HL-60 (cell line): ENCODE results near the gene PPP1R1C.

Experiments used
- DNase-seq, 2 experiments: peaks; one replicate each; pipeline ENCODE4 v3.0.0-alpha.2; 2010 to 2020; ENCODE audit warnings: low read depth in 1 of 2, low spot score in 1 of 2
- H3K27ac ChIP-seq: fragments of 250-450 bp; sonication (Bioruptor Pico); replicated peaks from 2 replicates; pipeline ENCODE4 v1.5.1; 2020; ENCODE audit warnings: mild to moderate bottlenecking, moderate library complexity
- H3K27me3 ChIP-seq: fragments of 250-450 bp; sonication (Bioruptor Pico); 2 replicates; pipeline ENCODE4 v1.5.1; 2021; ENCODE audit warnings: mild to moderate bottlenecking, moderate library complexity; ENCODE audit not compliant: insufficient read depth, poor library complexity, severe bottlenecking
- H3K4me3 ChIP-seq: replicated peaks from 2 replicates; pipeline ENCODE4 v1.5.1; 2011; ENCODE audit warnings: mild to moderate bottlenecking, control low read depth, low read length; ENCODE audit not compliant: insufficient read depth
- GABPA ChIP-seq: IDR thresholded peaks from 2 replicates; pipeline ENCODE4 v1.6.1; 2012; ENCODE audit warnings: low read depth
- POLR2AphosphoS5 ChIP-seq: IDR thresholded peaks from 2 replicates; pipeline ENCODE4 v1.6.1; 2012; ENCODE audit warnings: low read depth
- SPI1 ChIP-seq: IDR thresholded peaks from 2 replicates; pipeline ENCODE4 v1.6.1; 2012; ENCODE audit warnings: low read depth, mild to moderate bottlenecking, borderline replicate concordance
- TF ChIP-seq, protein P1 (sequence below): IDR thresholded peaks from one replicate; pipeline ENCODE4 v1.5.1; 2011; ENCODE audit warnings: low read length, control low read depth, inconsistent platforms; ENCODE audit not compliant: insufficient read depth
- TF ChIP-seq, protein P2 (sequence below): IDR thresholded peaks from 2 replicates; pipeline ENCODE4 v1.6.1; 2012; ENCODE audit warnings: low read depth; ENCODE audit not compliant: insufficient replicate concordance

The PPP1R1C gene

DNA sequence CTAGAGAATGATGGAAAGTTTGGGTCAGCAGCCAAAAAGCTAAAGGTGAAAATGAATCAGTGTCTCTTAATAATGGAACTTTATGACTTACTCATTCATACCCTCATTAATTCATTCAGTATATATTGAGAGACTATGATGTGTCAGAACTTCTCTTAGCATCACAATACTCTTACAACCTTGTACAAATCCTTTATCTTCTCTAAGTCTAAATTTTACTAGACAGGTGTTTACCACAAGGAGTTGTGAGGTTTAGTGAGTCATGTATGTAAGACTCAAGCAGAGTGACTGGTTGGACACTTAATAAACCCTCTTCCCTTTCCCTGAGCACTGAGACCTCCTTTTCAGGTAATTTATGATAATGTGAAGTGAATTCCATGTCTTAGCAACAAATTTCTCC is 129.6 kb downstream of the PPP1R1C start:
- no peak for DNase-seq
- Histone ChIP-seq H3K27me3 (no peaks in the 10 kb centered on the region), H3K4me3 (no peak overlapping the region), H3K27ac (no peak overlapping the region)
- TF ChIP-seq, protein P1, sequence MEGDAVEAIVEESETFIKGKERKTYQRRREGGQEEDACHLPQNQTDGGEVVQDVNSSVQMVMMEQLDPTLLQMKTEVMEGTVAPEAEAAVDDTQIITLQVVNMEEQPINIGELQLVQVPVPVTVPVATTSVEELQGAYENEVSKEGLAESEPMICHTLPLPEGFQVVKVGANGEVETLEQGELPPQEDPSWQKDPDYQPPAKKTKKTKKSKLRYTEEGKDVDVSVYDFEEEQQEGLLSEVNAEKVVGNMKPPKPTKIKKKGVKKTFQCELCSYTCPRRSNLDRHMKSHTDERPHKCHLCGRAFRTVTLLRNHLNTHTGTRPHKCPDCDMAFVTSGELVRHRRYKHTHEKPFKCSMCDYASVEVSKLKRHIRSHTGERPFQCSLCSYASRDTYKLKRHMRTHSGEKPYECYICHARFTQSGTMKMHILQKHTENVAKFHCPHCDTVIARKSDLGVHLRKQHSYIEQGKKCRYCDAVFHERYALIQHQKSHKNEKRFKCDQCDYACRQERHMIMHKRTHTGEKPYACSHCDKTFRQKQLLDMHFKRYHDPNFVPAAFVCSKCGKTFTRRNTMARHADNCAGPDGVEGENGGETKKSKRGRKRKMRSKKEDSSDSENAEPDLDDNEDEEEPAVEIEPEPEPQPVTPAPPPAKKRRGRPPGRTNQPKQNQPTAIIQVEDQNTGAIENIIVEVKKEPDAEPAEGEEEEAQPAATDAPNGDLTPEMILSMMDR, result no peak
- TF ChIP-seq GABPA (no peak), POLR2AphosphoS5 (no peak), SPI1 (no peak)
- TF ChIP-seq, protein P2, sequence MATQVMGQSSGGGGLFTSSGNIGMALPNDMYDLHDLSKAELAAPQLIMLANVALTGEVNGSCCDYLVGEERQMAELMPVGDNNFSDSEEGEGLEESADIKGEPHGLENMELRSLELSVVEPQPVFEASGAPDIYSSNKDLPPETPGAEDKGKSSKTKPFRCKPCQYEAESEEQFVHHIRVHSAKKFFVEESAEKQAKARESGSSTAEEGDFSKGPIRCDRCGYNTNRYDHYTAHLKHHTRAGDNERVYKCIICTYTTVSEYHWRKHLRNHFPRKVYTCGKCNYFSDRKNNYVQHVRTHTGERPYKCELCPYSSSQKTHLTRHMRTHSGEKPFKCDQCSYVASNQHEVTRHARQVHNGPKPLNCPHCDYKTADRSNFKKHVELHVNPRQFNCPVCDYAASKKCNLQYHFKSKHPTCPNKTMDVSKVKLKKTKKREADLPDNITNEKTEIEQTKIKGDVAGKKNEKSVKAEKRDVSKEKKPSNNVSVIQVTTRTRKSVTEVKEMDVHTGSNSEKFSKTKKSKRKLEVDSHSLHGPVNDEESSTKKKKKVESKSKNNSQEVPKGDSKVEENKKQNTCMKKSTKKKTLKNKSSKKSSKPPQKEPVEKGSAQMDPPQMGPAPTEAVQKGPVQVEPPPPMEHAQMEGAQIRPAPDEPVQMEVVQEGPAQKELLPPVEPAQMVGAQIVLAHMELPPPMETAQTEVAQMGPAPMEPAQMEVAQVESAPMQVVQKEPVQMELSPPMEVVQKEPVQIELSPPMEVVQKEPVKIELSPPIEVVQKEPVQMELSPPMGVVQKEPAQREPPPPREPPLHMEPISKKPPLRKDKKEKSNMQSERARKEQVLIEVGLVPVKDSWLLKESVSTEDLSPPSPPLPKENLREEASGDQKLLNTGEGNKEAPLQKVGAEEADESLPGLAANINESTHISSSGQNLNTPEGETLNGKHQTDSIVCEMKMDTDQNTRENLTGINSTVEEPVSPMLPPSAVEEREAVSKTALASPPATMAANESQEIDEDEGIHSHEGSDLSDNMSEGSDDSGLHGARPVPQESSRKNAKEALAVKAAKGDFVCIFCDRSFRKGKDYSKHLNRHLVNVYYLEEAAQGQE, result no peak

DNA sequence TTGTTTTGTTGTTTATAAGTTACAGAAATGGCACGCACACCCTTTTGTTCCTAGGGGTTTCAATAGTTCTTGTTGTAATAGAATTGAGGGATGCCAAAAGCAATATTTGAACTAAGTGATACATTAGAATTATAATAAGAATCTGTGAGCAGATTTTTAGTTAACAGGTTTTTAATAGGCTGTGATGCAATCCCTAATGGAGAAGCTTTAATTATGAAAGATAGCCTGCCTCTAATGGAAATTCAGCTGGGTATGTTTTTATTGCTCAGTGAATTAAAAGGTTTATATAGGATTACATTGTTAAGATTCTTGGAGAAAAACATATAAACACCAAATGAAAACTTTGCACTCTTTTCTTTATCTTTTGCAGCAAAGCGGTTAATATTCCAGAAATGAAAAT is 131.1 kb downstream of the PPP1R1C start:
- no peaks in the 10 kb centered on the region for H3K27me3 ChIP-seq
- TF ChIP-seq, protein P2, result no peak
- TF ChIP-seq GABPA (no peak), POLR2AphosphoS5 (no peak), SPI1 (no peak)
- TF ChIP-seq, protein P1, result no peak
- H3K4me3 ChIP-seq, result no peak overlapping the region
- no peak for DNase-seq
- H3K27ac ChIP-seq, result no peak overlapping the region

DNA sequence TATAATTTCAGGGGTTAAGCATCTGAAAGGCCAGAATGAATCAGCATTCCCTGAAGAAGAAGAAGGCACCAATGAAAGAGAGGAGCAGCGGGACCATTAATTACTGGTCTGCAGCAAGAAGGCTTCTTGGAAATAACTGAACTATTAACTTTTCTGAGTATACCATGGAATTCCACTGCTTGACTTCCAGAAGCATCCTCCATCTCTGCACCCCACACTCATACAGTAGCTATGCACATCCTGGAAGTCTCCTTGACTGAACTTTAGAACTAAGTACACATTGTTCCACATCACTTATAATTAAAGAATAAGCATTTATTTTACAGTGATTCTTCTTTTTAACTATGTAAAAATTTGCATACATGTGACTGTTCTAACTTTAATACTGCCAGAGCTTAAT is 131.5 kb downstream of the PPP1R1C start:
- no peak for DNase-seq
- Histone ChIP-seq H3K4me3 (no peak overlapping the region), H3K27me3 (no peaks in the 10 kb centered on the region), H3K27ac (no peak overlapping the region)
- TF ChIP-seq, protein P1, result no peak
- TF ChIP-seq SPI1 (no peak), POLR2AphosphoS5 (no peak), GABPA (no peak)
- TF ChIP-seq, protein P2, result no peak
